ENCODE data around the gene TJAP1.
A peak's percentile ranks its signal among the peaks of the same experiment; 100 is the strongest.
"Not testable (repeated sequence)": the region's sequence is repeated elsewhere in the genome, so short reads cannot be mapped to it uniquely, and the experiment has no call there.

The TJAP1 gene

GRCh38 chr6:43454290-43454695, 23.1 kb upstream of the TJAP1 start:
- DNase-seq, result peak; percentile 74

GRCh38 chr6:43454696-43455530, 22.5 kb upstream of the TJAP1 start:
- peak; percentile 56 for DNase-seq

- peak; percentile 76 for DNase-seq
These were observed 21.6 kb upstream of the TJAP1 start, which contains the start of gene DLK2 for GRCh38 chr6:43455531-43456428. Gene DLK2, minus strand, starts transcription at chr6:43455548. Its CDS starts 723 bp downstream, at chr6:43454825.

GRCh38 chr6:43457643-43458042, 19.7 kb upstream of the TJAP1 start:
- no peak for DNase-seq

- not testable (repeated sequence) for DNase-seq
These were observed 19.2 kb upstream of the TJAP1 start for GRCh38 chr6:43458154-43458553.

GRCh38 chr6:43459535-43459934, 17.8 kb upstream of the TJAP1 start:
- no peak for DNase-seq

GRCh38 chr6:43460032-43460431, 17.3 kb upstream of the TJAP1 start:
- no peak for DNase-seq

- no peak for DNase-seq
These were observed 15.4 kb upstream of the TJAP1 start for GRCh38 chr6:43461936-43462335.

- DNase-seq, result no peak
These were observed 13.0 kb upstream of the TJAP1 start for GRCh38 chr6:43464337-43464736.

- DNase-seq, result no peak
These were observed 11.4 kb upstream of the TJAP1 start for GRCh38 chr6:43465948-43466347.

GRCh38 chr6:43467265-43467664, 10.1 kb upstream of the TJAP1 start:
- not testable (repeated sequence) for DNase-seq

- no peak for DNase-seq
These were observed 9.6 kb upstream of the TJAP1 start for GRCh38 chr6:43467752-43468151.

- DNase-seq, result no peak
These were observed 9.1 kb upstream of the TJAP1 start for GRCh38 chr6:43468240-43468639.

GRCh38 chr6:43468748-43469681, 8.4 kb upstream of the TJAP1 start:
- DNase-seq, result no peak

- DNase-seq, result no peak
These were observed 7.4 kb upstream of the TJAP1 start for GRCh38 chr6:43469947-43470346.

- DNase-seq, result no peak
These were observed 6.0 kb upstream of the TJAP1 start for GRCh38 chr6:43471399-43471798.

- DNase-seq, result no peak
These were observed 4.9 kb upstream of the TJAP1 start for GRCh38 chr6:43472515-43472914.

- no peak for DNase-seq
These were observed 1.9 kb upstream of the TJAP1 start for GRCh38 chr6:43475516-43475915.

GRCh38 chr6:43476746-43477145, 624 bp upstream of the TJAP1 start:
- DNase-seq, result no peak

- DNase-seq, result no peak
These were observed 620 bp downstream of the TJAP1 start for GRCh38 chr6:43478008-43478372.

GRCh38 chr6:43481075-43481474, 3.7 kb downstream of the TJAP1 start:
- DNase-seq, result no peak

- DNase-seq, result no peak
These were observed 4.3 kb downstream of the TJAP1 start for GRCh38 chr6:43481591-43482236.

Measured in CD4-positive, alpha-beta T cell treated with Interleukin-6 for 4 hours (primary cell).